Measurements from ENCODE around the gene MARCKSL1.

- TF ChIP-seq EZH2 (IDR thresholded peaks at IDR 0.05; ENCODE audit: borderline replicate concordance, low read depth, low read length, poor library complexity, severe bottlenecking), result no peak
- TF ChIP-seq, protein P1, sequence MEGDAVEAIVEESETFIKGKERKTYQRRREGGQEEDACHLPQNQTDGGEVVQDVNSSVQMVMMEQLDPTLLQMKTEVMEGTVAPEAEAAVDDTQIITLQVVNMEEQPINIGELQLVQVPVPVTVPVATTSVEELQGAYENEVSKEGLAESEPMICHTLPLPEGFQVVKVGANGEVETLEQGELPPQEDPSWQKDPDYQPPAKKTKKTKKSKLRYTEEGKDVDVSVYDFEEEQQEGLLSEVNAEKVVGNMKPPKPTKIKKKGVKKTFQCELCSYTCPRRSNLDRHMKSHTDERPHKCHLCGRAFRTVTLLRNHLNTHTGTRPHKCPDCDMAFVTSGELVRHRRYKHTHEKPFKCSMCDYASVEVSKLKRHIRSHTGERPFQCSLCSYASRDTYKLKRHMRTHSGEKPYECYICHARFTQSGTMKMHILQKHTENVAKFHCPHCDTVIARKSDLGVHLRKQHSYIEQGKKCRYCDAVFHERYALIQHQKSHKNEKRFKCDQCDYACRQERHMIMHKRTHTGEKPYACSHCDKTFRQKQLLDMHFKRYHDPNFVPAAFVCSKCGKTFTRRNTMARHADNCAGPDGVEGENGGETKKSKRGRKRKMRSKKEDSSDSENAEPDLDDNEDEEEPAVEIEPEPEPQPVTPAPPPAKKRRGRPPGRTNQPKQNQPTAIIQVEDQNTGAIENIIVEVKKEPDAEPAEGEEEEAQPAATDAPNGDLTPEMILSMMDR (conservative IDR thresholded peaks at IDR 0.05; ENCODE audit: low read depth, low read length), result no peak
Observed at GRCh38 chr1:32289256-32289655, 46.8 kb downstream of the MARCKSL1 start.
